GM12878 (cell line): ENCODE measurements around the gene NMNAT3. TPM values are rescaled to one million over a fixed set of nuclear protein-coding genes. Genes with fewer than 3 reads are reported as not detected.

Experiments used
- ATAC-seq: fragments of 200-7000 bp; cut with Tn5 transposase; 3 replicates; pipeline ENCODE4 v1.9.1; 2020; ENCODE audit warnings: mild to moderate bottlenecking, moderate library complexity
- BruUV-seq: library from RNA; stranded (reverse); fragments of 400-500 nt; replicated peaks from 2 replicates; lab custom pipeline; 2021; lab: Mats Ljungman, UMichigan
- CTCF ChIA-PET: fragments of 300-600 bp; sonication (Branson Sonifier 250); formaldehyde crosslinking; extraction: SDS; loops from one replicate; lab custom pipeline; 2021; ENCODE audit warnings: inconsistent platforms; lab: Yijun Ruan, JAX
- POLR2A ChIA-PET: fragments of 350-600 bp; formaldehyde crosslinking; extraction: SDS; loops from one replicate; lab custom pipeline; 2021; ENCODE audit warnings: inconsistent platforms; lab: Charles Lee
- RAD21 ChIA-PET: fragments of 300-600 bp; sonication (Branson Sonifier 250); formaldehyde crosslinking; loops from one replicate; lab custom pipeline; 2023; ENCODE audit warnings: antibody characterized with exemption; ENCODE audit not compliant: unreplicated experiment; lab: Charles Lee
- SMC1A ChIA-PET: fragments of 300-600 bp; sonication (Branson Sonifier 250); formaldehyde crosslinking; loops from one replicate; lab custom pipeline; 2023; ENCODE audit not compliant: unreplicated experiment, uncharacterized antibody; lab: Charles Lee
- DNase-seq: peaks from one replicate; pipeline ENCODE4 v3.0.0-alpha.2; 2011; ENCODE audit warnings: low read depth, low spot score
- FAIRE-seq: peaks from 3 replicates; lab custom pipeline; 2011; peaks lifted over from hg19 to GRCh38; lab: Jason Lieb, UNC
- H2AFZ ChIP-seq: 2 replicates; pipeline ENCODE4 v1.6.0; 2011; ENCODE audit warnings: low read depth, low read length, control low read depth; ENCODE audit not compliant: control insufficient read depth
- H3K27ac ChIP-seq: 2 replicates; pipeline ENCODE4 v1.5.1; 2011; ENCODE audit warnings: control low read depth; ENCODE audit not compliant: control insufficient read depth, insufficient read depth
- H3K27me3 ChIP-seq, 2 experiments: replicated peaks in 1 of 2; 2 replicates each; pipeline versions ENCODE4 v1.6.0 to v1.6.1; 2011; ENCODE audit warnings: low read length in 1 of 2; ENCODE audit not compliant: control insufficient read depth in 2 of 2, insufficient read depth in 2 of 2
- H3K36me3 ChIP-seq, 2 experiments: 2 replicates each; pipeline ENCODE4 v1.5.1; 2011; ENCODE audit warnings: low read length in 1 of 2; ENCODE audit not compliant: control insufficient read depth in 2 of 2, insufficient read depth in 2 of 2
- H3K4me1 ChIP-seq: 2 replicates; pipeline ENCODE4 v1.6.1; 2011; ENCODE audit warnings: mild to moderate bottlenecking, low read length, moderate library complexity, mixed read lengths; ENCODE audit not compliant: control insufficient read depth, insufficient read depth
- H3K4me2 ChIP-seq: 2 replicates; pipeline ENCODE4 v1.6.0; 2011; ENCODE audit warnings: control low read depth; ENCODE audit not compliant: control insufficient read depth, insufficient read depth
- H3K4me3 ChIP-seq: fragments of 200-600 bp; sonication (generic); 2 replicates; pipeline ENCODE4 v1.5.1; 2016
- H3K79me2 ChIP-seq: 2 replicates; pipeline ENCODE4 v1.6.0; 2011; ENCODE audit warnings: low read length; ENCODE audit not compliant: control insufficient read depth, insufficient read depth
- H3K9ac ChIP-seq: 2 replicates; pipeline ENCODE4 v1.8.0; 2011; ENCODE audit warnings: low read length, control low read depth, mixed read lengths; ENCODE audit not compliant: control insufficient read depth, insufficient read depth
- H3K9me3 ChIP-seq: replicated peaks from 3 replicates; pipeline ENCODE4 v1.5.1; 2011; ENCODE audit warnings: mild to moderate bottlenecking, low read length; ENCODE audit not compliant: control insufficient read depth, insufficient read depth
- H4K20me1 ChIP-seq: 2 replicates; pipeline ENCODE4 v1.6.0; 2011; ENCODE audit not compliant: control insufficient read depth, insufficient read depth
- BCL11A ChIP-seq: IDR thresholded peaks from 2 replicates; pipeline ENCODE4 v1.6.1; 2011; ENCODE audit warnings: low read depth, low read length
- CREB1 ChIP-seq: IDR thresholded peaks from 2 replicates; pipeline ENCODE4 v1.6.1; 2012; ENCODE audit warnings: low read depth, mild to moderate bottlenecking, inconsistent platforms
- ESRRA ChIP-seq: IDR thresholded peaks from 2 replicates; pipeline ENCODE4 v1.6.1; 2012; ENCODE audit warnings: mild to moderate bottlenecking, low read length, improper control_type of control experiment
- GATAD2B ChIP-seq: fragments of 450-650 bp; conservative IDR thresholded peaks from 2 replicates; pipeline ENCODE4 v1.6.1; 2017; ENCODE audit warnings: low read depth, mild to moderate bottlenecking, moderate library complexity
- NR2C1 ChIP-seq: fragments of 450-650 bp; IDR thresholded peaks from 2 replicates; pipeline ENCODE4 v1.6.1; 2017; ENCODE audit warnings: antibody characterized with exemption, mild to moderate bottlenecking, moderate library complexity
- NRF1 ChIP-seq: conservative IDR thresholded peaks from 2 replicates; pipeline ENCODE4 v1.6.1; 2011; ENCODE audit warnings: mild to moderate bottlenecking, low read depth, low read length, improper control_type of control experiment
- RELA ChIP-seq: fragments of 450-650 bp; IDR thresholded peaks from 2 replicates; pipeline ENCODE4 v1.8.0; 2014; ENCODE audit warnings: borderline replicate concordance; ENCODE audit not compliant: partially characterized antibody
- SIX5 ChIP-seq: IDR thresholded peaks from 2 replicates; pipeline ENCODE4 v1.6.1; 2011; ENCODE audit warnings: mild to moderate bottlenecking, low read depth, low read length, moderate library complexity; ENCODE audit not compliant: severe bottlenecking
- WRNIP1 ChIP-seq: IDR thresholded peaks from 2 replicates; pipeline ENCODE4 v1.6.1; 2011; ENCODE audit warnings: low read depth, low read length, improper control_type of control experiment, borderline replicate concordance
- YBX1 ChIP-seq: fragments of 450-650 bp; IDR thresholded peaks from 2 replicates; pipeline ENCODE4 v1.6.1; 2016; ENCODE audit warnings: antibody characterized with exemption
- ZNF24 ChIP-seq: fragments of 450-650 bp; IDR thresholded peaks from 2 replicates; pipeline ENCODE4 v1.6.1; 2017; ENCODE audit warnings: antibody characterized with exemption, mild to moderate bottlenecking
- WGBS: methylation state at CpG from one replicate; pipeline ENCODE4 v1.1.6; 2016; ENCODE audit warnings: low lambda C conversion rate; ENCODE audit not compliant: insufficient replicate concordance, insufficient coverage; ENCODE audit errors: missing lambda C conversion rate; 5-methylcytosine and 5-hydroxymethylcytosine counted together
- in situ Hi-C: fragments of 300-500 bp; cut with MboI; formaldehyde crosslinking; loops from 9 replicates; pipeline ENCODE4 v1.14.3; 2018; ENCODE audit warnings: mixed read lengths
- intact Hi-C: fragments of 100-400 bp; cut with micrococcal nuclease; formaldehyde crosslinking; loops from one replicate; pipeline ENCODE4 v1.14.2; 2022; ENCODE audit not compliant: unreplicated experiment
- polyA plus RNA-seq, 11 experiments: library from polyadenylated mRNA; depleted of rRNA in 4 of 11; unstranded in 6 of 11; stranded (reverse) in 5 of 11; fragments of >200 nt; fragmentation: Nextera tagmentation in 4 of 11; fragmentation: Illumina TruSeq in 1 of 11; extraction: Ambion mirVana in 4 of 11; extraction: Trizol in 1 of 11; gene quantifications; 1 replicate in 1 of 11; 2 replicates in 10 of 11; pipeline versions ENCODE4 v1.2.1 to v1.2.3, GENCODE V29; 2011 to 2016; ENCODE audit warnings: inconsistent platforms in 2 of 11, missing spikeins in 2 of 11, low read depth in 1 of 11
- total RNA-seq, 4 experiments: library from RNA; depleted of rRNA in 3 of 4; stranded (reverse); fragments of >200 nt in 3 of 4; fragmentation: Illumina TruSeq in 1 of 4; extraction: Trizol in 1 of 4; gene quantifications; 2 replicates each; pipeline versions ENCODE4 v1.2.1 to v1.2.3, GENCODE V29; 2013 to 2021
- TF ChIP-seq, protein P1 (sequence below): IDR thresholded peaks from 2 replicates; pipeline ENCODE4 v1.6.1; 2012; ENCODE audit warnings: improper control_type of control experiment, low read depth, low read length; ENCODE audit not compliant: insufficient replicate concordance
- TF ChIP-seq, protein P2 (sequence below): IDR thresholded peaks from 2 replicates; pipeline ENCODE4 v1.6.1; 2012; ENCODE audit warnings: low read depth, low read length, improper control_type of control experiment
- TF ChIP-seq, protein P3 (sequence below): IDR thresholded peaks from 2 replicates; pipeline ENCODE4 v1.6.1; 2011; ENCODE audit warnings: low read depth, low read length, improper control_type of control experiment, borderline replicate concordance

Gene NMNAT3
- total and polyA plus RNA-seq, 10 of the 15 experiments (the other 5 are each of a cell fraction or from before 2014, with no cell fraction given) = under 0.01 to 0.92 (median 0.08) TPM; not detected in 4

DNA sequence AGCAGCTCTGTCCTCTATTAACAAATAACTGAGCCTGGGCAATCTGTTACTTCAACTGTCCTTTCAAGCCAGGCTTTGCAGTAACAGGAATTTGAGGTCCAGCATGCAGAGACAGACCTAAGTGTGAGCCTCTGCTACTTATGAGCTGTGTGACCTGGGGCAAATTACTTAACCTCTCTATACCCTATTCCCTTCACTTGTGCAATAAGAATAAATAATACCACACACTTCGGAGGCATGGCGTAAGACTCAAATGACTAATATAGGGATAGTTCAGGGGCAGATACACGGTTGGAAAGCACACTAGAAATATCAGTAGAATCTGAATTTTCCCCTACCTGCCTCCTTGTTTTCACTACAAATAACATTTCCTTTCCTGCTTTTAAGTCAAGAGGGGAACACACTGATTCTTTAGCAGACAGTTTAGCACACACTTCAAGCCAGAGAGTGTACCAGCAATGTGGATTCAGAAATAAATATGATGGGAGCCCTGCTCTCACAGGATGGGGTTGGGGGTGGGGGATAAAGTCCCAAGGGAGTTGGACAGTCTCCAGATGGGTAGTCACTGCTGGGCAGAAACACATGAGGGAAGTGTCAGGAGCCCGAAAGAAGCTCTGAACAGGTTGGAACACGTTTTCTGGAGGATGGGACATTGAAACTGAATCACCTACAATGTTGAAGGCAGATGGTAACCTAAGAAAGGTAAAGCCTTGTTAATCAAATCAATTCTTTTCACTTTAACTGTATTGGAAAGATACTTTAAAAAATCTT, 76.4 kb downstream of the NMNAT3 start (continued):
- TF ChIP-seq RELA (no peak), BCL11A (no peak), GATAD2B (no peak), CREB1 (no peak), SIX5 (no peak), YBX1 (no peak)

DNA sequence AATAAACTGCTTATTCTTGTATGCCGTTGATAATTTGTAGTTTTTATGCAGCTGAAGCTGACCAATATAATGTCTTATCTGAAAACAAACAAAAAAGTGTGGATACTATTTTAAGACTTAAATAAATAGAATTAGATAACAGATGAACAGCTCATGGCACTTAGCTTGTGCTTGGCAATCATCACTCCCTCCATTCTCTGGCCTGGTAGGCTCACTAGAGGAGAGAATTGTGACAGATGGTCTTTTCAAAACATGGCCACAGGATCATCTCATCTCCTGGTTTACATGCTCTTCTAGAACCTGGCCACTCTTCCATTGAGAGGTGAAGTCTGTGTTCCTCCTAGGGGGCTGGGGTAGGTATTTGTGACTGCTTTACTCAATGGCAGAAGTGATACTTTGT, 79.8 kb downstream of the NMNAT3 start:
- no TSS peak for BruUV-seq
- FAIRE-seq = no peak

More for the DNA sequence above, 79.8 kb downstream of the NMNAT3 start:
- Histone ChIP-seq H3K4me2 (no peak overlapping the region), H3K27me3 (no peaks in the 10 kb centered on the region), H3K9me3 (no peaks in the 10 kb centered on the region), H3K4me3 (no peak overlapping the region), H3K79me2 (no peaks in the 10 kb centered on the region), H3K9ac (no peak overlapping the region), H4K20me1 (no peaks in the 10 kb centered on the region)
- ChIA-PET RAD21 (no interaction called here), CTCF (no interaction called here), SMC1A (no interaction called here)
- intact Hi-C loops = no loop called here
- 58% methylated on average over 1 of the region's 1 CpG for WGBS
- ATAC-seq = no peak
- TF ChIP-seq ZNF24 (no peak), NR2C1 (no peak), ESRRA (no peak), NRF1 (no peak), WRNIP1 (no peak)
- TF ChIP-seq, protein P1, sequence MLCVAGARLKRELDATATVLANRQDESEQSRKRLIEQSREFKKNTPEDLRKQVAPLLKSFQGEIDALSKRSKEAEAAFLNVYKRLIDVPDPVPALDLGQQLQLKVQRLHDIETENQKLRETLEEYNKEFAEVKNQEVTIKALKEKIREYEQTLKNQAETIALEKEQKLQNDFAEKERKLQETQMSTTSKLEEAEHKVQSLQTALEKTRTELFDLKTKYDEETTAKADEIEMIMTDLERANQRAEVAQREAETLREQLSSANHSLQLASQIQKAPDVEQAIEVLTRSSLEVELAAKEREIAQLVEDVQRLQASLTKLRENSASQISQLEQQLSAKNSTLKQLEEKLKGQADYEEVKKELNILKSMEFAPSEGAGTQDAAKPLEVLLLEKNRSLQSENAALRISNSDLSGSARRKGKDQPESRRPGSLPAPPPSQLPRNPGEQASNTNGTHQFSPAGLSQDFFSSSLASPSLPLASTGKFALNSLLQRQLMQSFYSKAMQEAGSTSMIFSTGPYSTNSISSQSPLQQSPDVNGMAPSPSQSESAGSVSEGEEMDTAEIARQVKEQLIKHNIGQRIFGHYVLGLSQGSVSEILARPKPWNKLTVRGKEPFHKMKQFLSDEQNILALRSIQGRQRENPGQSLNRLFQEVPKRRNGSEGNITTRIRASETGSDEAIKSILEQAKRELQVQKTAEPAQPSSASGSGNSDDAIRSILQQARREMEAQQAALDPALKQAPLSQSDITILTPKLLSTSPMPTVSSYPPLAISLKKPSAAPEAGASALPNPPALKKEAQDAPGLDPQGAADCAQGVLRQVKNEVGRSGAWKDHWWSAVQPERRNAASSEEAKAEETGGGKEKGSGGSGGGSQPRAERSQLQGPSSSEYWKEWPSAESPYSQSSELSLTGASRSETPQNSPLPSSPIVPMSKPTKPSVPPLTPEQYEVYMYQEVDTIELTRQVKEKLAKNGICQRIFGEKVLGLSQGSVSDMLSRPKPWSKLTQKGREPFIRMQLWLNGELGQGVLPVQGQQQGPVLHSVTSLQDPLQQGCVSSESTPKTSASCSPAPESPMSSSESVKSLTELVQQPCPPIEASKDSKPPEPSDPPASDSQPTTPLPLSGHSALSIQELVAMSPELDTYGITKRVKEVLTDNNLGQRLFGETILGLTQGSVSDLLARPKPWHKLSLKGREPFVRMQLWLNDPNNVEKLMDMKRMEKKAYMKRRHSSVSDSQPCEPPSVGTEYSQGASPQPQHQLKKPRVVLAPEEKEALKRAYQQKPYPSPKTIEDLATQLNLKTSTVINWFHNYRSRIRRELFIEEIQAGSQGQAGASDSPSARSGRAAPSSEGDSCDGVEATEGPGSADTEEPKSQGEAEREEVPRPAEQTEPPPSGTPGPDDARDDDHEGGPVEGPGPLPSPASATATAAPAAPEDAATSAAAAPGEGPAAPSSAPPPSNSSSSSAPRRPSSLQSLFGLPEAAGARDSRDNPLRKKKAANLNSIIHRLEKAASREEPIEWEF = no peak
- TF ChIP-seq, protein P2, sequence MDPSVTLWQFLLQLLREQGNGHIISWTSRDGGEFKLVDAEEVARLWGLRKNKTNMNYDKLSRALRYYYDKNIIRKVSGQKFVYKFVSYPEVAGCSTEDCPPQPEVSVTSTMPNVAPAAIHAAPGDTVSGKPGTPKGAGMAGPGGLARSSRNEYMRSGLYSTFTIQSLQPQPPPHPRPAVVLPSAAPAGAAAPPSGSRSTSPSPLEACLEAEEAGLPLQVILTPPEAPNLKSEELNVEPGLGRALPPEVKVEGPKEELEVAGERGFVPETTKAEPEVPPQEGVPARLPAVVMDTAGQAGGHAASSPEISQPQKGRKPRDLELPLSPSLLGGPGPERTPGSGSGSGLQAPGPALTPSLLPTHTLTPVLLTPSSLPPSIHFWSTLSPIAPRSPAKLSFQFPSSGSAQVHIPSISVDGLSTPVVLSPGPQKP = no peak
- TF ChIP-seq, protein P3, sequence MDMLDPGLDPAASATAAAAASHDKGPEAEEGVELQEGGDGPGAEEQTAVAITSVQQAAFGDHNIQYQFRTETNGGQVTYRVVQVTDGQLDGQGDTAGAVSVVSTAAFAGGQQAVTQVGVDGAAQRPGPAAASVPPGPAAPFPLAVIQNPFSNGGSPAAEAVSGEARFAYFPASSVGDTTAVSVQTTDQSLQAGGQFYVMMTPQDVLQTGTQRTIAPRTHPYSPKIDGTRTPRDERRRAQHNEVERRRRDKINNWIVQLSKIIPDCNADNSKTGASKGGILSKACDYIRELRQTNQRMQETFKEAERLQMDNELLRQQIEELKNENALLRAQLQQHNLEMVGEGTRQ = no peak
- TF ChIP-seq, all 136 proteins: peak for 0
- Histone ChIP-seq H3K36me3 (no peaks in the 10 kb centered on the region), H3K4me1 (no peaks in the 10 kb centered on the region), H3K27ac (no peak overlapping the region), H2AFZ (no peak overlapping the region)
- in situ Hi-C loops = no loop called here
- POLR2A ChIA-PET = no interaction called here
- no peak for DNase-seq
